PC-9 (cell line): ENCODE results near the gene MTG2.

ENCODE experiments used
- CTCF ChIP-seq: fragments of 200-600 bp; sonication (generic); conservative IDR thresholded peaks from 2 replicates; pipeline ENCODE4 v1.6.1; 2017; ENCODE audit warnings: mixed run types, antibody characterized with exemption, mild to moderate bottlenecking, moderate library complexity
- EZH2 ChIP-seq: fragments of 200-600 bp; sonication (generic); IDR thresholded peaks from 2 replicates; pipeline ENCODE4 v1.8.0; 2017; ENCODE audit warnings: antibody characterized with exemption, low read depth

GRCh38 chr20:62216636-62217566 lies 34.1 kb downstream of the MTG2 start:
- TF ChIP-seq CTCF, result no peak
- no peak for TF ChIP-seq EZH2
